ENCODE data around the gene MTX2.

DNA sequence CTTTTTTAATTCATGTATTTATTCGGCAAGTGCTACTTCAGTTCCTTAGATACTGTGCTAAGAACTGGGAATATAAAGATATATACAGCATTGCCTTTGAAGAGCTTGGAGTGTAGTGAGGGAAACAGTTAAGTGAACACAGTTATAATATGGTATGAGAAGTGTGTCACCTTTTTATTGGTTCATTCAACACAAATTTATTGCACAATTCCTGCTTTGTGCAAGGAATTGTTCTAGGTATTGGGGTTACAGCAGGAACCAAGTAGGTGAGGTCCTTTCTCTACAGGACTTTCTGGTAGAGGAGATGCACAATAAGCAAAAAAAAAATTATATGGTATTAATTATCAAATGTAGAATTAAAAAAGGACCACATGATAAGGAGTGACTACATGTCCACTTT is 65.5 kb downstream of the MTX2 start:
- TF ChIP-seq, protein P1, sequence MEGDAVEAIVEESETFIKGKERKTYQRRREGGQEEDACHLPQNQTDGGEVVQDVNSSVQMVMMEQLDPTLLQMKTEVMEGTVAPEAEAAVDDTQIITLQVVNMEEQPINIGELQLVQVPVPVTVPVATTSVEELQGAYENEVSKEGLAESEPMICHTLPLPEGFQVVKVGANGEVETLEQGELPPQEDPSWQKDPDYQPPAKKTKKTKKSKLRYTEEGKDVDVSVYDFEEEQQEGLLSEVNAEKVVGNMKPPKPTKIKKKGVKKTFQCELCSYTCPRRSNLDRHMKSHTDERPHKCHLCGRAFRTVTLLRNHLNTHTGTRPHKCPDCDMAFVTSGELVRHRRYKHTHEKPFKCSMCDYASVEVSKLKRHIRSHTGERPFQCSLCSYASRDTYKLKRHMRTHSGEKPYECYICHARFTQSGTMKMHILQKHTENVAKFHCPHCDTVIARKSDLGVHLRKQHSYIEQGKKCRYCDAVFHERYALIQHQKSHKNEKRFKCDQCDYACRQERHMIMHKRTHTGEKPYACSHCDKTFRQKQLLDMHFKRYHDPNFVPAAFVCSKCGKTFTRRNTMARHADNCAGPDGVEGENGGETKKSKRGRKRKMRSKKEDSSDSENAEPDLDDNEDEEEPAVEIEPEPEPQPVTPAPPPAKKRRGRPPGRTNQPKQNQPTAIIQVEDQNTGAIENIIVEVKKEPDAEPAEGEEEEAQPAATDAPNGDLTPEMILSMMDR (IDR thresholded peaks at IDR 0.05; ENCODE audit: low read depth, low read length), result no peak
- no peak for TF ChIP-seq POLR2A (IDR thresholded peaks at IDR 0.05; ENCODE audit: extremely low read depth, insufficient read length)
